HCT116 (cell line): ENCODE measurements around the gene EGFL7. TPM values are rescaled to one million over a fixed set of nuclear protein-coding genes. Genes with fewer than 3 reads are reported as not detected.

Experiments
- ATAC-seq: fragments of 200-7000 bp; cut with Tn5 transposase; 2 replicates; pipeline ENCODE4 v1.9.1; 2020; ENCODE audit warnings: mild to moderate bottlenecking, moderate library complexity
- BruUV-seq: library from RNA; stranded (reverse); fragments of 400-500 nt; replicated peaks from 2 replicates; lab custom pipeline; 2021; lab: Mats Ljungman, UMichigan
- CTCF ChIA-PET: fragments of 300-600 bp; sonication (Branson Sonifier 250); formaldehyde crosslinking; loops from one replicate; lab custom pipeline; 2021; ENCODE audit warnings: antibody characterized with exemption; lab: Charles Lee
- POLR2A ChIA-PET: fragments of 300-600, 350-600 bp; sonication (Branson Sonifier 250); formaldehyde crosslinking; loops from one replicate; lab custom pipeline; 2021; ENCODE audit warnings: antibody characterized with exemption; lab: Charles Lee
- RAD21 ChIA-PET, 2 experiments: fragments of 300-600 bp; sonication (Branson Sonifier 250); formaldehyde crosslinking; loops; one replicate each; lab custom pipeline; 2023; ENCODE audit warnings: low total read pairs in 2 of 2; ENCODE audit not compliant: uncharacterized antibody in 2 of 2, unreplicated experiment in 2 of 2, low non-redundant PET in 1 of 2; lab: Charles Lee
- DNase-seq: peaks from one replicate; pipeline ENCODE4 v3.0.0-alpha.2; 2010; ENCODE audit warnings: low read depth, low spot score
- H2AFZ ChIP-seq: fragments of 200-600 bp; shearing (Covaris generic), sonication (generic); 2 replicates; pipeline ENCODE4 v1.6.1; 2017; ENCODE audit warnings: low read depth, mixed run types, mixed read lengths, antibody characterized with exemption, low read length; ENCODE audit not compliant: poor library complexity, severe bottlenecking
- H3K27ac ChIP-seq: 2 replicates; pipeline ENCODE4 v1.5.1; 2012; ENCODE audit warnings: low read depth, low read length
- H3K27me3 ChIP-seq: fragments of 200-600 bp; sonication (generic); 2 replicates; pipeline ENCODE4 v1.6.1; 2016; ENCODE audit warnings: mixed run types, low read length, mixed read lengths; ENCODE audit not compliant: insufficient read depth
- H3K36me3 ChIP-seq, 2 experiments: fragments of 200-500 bp in 1 of 2; fragments of 200-600 bp in 1 of 2; sonication (Bioruptor generic) in 1 of 2; sonication (generic) in 1 of 2; 2 replicates each; pipeline versions ENCODE4 v1.5.1 to v1.6.1; 2014 to 2016; ENCODE audit warnings: low read length in 2 of 2, inconsistent platforms in 1 of 2, mixed read lengths in 1 of 2, mixed run types in 1 of 2; ENCODE audit not compliant: insufficient read depth in 2 of 2, control insufficient read depth in 1 of 2
- H3K4me1 ChIP-seq, 2 experiments: fragments of 200-600 bp in 1 of 2; sonication (generic) in 1 of 2; 2 replicates each; pipeline versions ENCODE4 v1.5.1 to v1.6.1; 2012 to 2017; ENCODE audit warnings: low read length in 2 of 2, inconsistent platforms in 1 of 2, mild to moderate bottlenecking in 1 of 2, mixed read lengths in 1 of 2, mixed run types in 1 of 2, moderate library complexity in 1 of 2; ENCODE audit not compliant: insufficient read depth in 2 of 2, control insufficient read depth in 1 of 2
- H3K4me2 ChIP-seq: fragments of 200-600 bp; sonication (generic); 2 replicates; pipeline ENCODE4 v1.6.1; 2017; ENCODE audit warnings: mixed run types, low read length, mixed read lengths
- H3K4me3 ChIP-seq, 2 experiments: fragments of 200-600 bp in 1 of 2; sonication (generic) in 1 of 2; replicated peaks in 1 of 2; 2 replicates each; pipeline ENCODE4 v1.5.1; 2011 to 2016; ENCODE audit warnings: low read length in 2 of 2, control low read depth in 1 of 2, low read depth in 1 of 2, mild to moderate bottlenecking in 1 of 2, mixed read lengths in 1 of 2, mixed run types in 1 of 2
- H3K79me2 ChIP-seq: fragments of 200-600 bp; sonication (generic); 2 replicates; pipeline ENCODE4 v1.6.1; 2017; ENCODE audit warnings: mild to moderate bottlenecking, mixed run types, low read length, moderate library complexity, mixed read lengths; ENCODE audit not compliant: insufficient read depth
- H3K9ac ChIP-seq: fragments of 200-600 bp; sonication (generic); 2 replicates; pipeline ENCODE4 v1.6.1; 2016; ENCODE audit warnings: low read length, mixed read lengths
- H3K9me2 ChIP-seq: fragments of 200-600 bp; sonication (generic), shearing (Covaris generic); 2 replicates; pipeline ENCODE4 v1.6.1; 2017; ENCODE audit warnings: mixed run types, mild to moderate bottlenecking, moderate library complexity; ENCODE audit not compliant: insufficient read depth
- H3K9me3 ChIP-seq, 2 experiments: fragments of 200-500 bp in 1 of 2; fragments of 200-600 bp in 1 of 2; sonication (Bioruptor generic) in 1 of 2; sonication (generic) in 1 of 2; 2 replicates each; pipeline ENCODE4 v1.6.1; 2014 to 2017; ENCODE audit warnings: low read length in 2 of 2, mixed read lengths in 2 of 2, inconsistent platforms in 1 of 2, low read depth in 1 of 2, mild to moderate bottlenecking in 1 of 2, mixed run types in 1 of 2, moderate library complexity in 1 of 2; ENCODE audit not compliant: control insufficient read depth in 1 of 2, insufficient read depth in 1 of 2
- H4K20me1 ChIP-seq: fragments of 200-600 bp; sonication (generic), shearing (Covaris generic); 2 replicates; pipeline ENCODE4 v1.6.1; 2017; ENCODE audit warnings: mixed run types, mild to moderate bottlenecking, moderate library complexity; ENCODE audit not compliant: insufficient read depth
- CBX3 ChIP-seq: IDR thresholded peaks from 2 replicates; pipeline ENCODE4 v1.6.1; 2012; ENCODE audit warnings: low read depth
- CEBPB ChIP-seq: IDR thresholded peaks from 2 replicates; pipeline ENCODE4 v1.6.1; 2012; ENCODE audit warnings: low read depth
- CTCF ChIP-seq, 3 experiments: fragments of 200-600 bp in 1 of 3; sonication (generic) in 1 of 3; IDR thresholded peaks in 2 of 3; conservative IDR thresholded peaks in 1 of 3; 2 replicates each; pipeline ENCODE4 v1.5.1; 2012 to 2017; ENCODE audit warnings: low read depth in 2 of 3, low read length in 2 of 3, antibody characterized with exemption in 1 of 3, borderline replicate concordance in 1 of 3, control low read depth in 1 of 3, mild to moderate bottlenecking in 1 of 3, mixed read lengths in 1 of 3, mixed run types in 1 of 3, moderate library complexity in 1 of 3; ENCODE audit not compliant: insufficient read depth in 1 of 3
- ELF1 ChIP-seq: IDR thresholded peaks from 2 replicates; pipeline ENCODE4 v1.6.1; 2012; ENCODE audit warnings: low read depth, borderline replicate concordance
- EZH2 ChIP-seq: fragments of 200-600 bp; sonication (generic); IDR thresholded peaks from 2 replicates; pipeline ENCODE4 v1.6.1; 2017; ENCODE audit warnings: antibody characterized with exemption, mixed run types
- EZH2phosphoT487 ChIP-seq: fragments of 200-600 bp; IDR thresholded peaks from 2 replicates; pipeline ENCODE4 v1.6.1; 2018; ENCODE audit warnings: antibody characterized with exemption, borderline replicate concordance
- FOSL1 ChIP-seq: IDR thresholded peaks from 2 replicates; pipeline ENCODE4 v1.6.1; 2012; ENCODE audit warnings: low read depth
- JUND ChIP-seq: IDR thresholded peaks from 2 replicates; pipeline ENCODE4 v1.6.1; 2012
- MAX ChIP-seq: IDR thresholded peaks from 2 replicates; pipeline ENCODE4 v1.6.1; 2012
- POLR2A ChIP-seq: IDR thresholded peaks from 2 replicates; pipeline ENCODE4 v1.7.0; 2011; ENCODE audit warnings: borderline replicate concordance; ENCODE audit not compliant: insufficient read depth, insufficient read length; ENCODE audit errors: extremely low read depth
- POLR2AphosphoS5 ChIP-seq: IDR thresholded peaks from 2 replicates; pipeline ENCODE4 v1.6.1; 2011; ENCODE audit warnings: mild to moderate bottlenecking, low read depth, low read length, moderate library complexity
- SRF ChIP-seq: IDR thresholded peaks from 2 replicates; pipeline ENCODE4 v1.6.1; 2012; ENCODE audit warnings: low read depth
- YY1 ChIP-seq: IDR thresholded peaks from 2 replicates; pipeline ENCODE4 v1.6.1; 2011; ENCODE audit warnings: low read length, low read depth, moderate library complexity, mild to moderate bottlenecking; ENCODE audit not compliant: insufficient replicate concordance; ENCODE audit errors: extremely low read depth
- ZFX ChIP-seq: fragments of 450-650 bp; IDR thresholded peaks from 2 replicates; pipeline ENCODE4 v1.6.1; 2017
- ZNF274 ChIP-seq: fragments of 200-500 bp; sonication (Bioruptor generic); IDR thresholded peaks from 2 replicates; pipeline ENCODE4 v1.6.1; 2014; ENCODE audit warnings: mild to moderate bottlenecking, low read depth, low read length, inconsistent platforms
- intact Hi-C: fragments of 100-400 bp; cut with micrococcal nuclease; formaldehyde crosslinking; loops from 2 replicates; pipeline ENCODE4 v1.10.0; 2022
- total RNA-seq: library from RNA; stranded (reverse); gene quantifications from one replicate; pipeline ENCODE4 v1.2.1, GENCODE V29; 2021; ENCODE audit not compliant: unreplicated experiment
- TF ChIP-seq, protein P1 (sequence below): IDR thresholded peaks from 2 replicates; pipeline ENCODE4 v1.6.1; 2012; ENCODE audit warnings: low read depth

The EGFL7 gene
- total RNA-seq, 1 experiment from 2014 or later = 82.0 TPM

DNA sequence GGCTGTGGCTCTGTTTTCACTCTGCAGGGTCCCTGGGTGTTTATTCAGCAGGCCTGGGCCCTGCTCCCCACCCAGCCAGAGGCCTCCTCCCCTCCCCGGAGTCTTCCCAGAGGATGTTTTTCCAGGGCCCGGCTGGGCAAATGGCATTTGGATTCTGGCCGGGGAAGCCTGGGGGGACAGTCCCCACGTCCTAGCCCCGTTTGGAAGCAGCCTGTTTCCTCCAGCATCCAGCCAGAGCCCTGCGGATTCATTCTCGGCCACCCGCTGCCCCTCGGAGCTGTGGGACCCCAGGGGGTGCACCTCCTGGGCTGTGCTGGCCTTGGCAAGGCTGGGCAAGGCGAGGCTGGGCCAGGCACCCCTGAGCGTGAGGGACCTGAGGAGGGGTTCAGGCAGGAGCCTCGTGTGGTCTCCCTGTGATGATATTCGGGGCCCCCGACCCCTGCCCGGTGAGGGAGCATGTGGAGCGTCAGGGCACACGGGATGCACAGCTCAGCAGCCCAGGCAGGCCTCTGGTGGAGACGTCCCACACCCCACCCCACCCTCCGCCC, 48.8 kb upstream of the EGFL7 start:
- no peak for ATAC-seq
- ChIA-PET RAD21 (no interaction called here), POLR2A (no interaction called here)

More for the DNA sequence above, 48.8 kb upstream of the EGFL7 start:
- Histone ChIP-seq H3K4me2 (no peak overlapping the region), H3K9me3 (no peaks in the 10 kb centered on the region), H3K79me2 (no peaks in the 10 kb centered on the region), H3K9ac (no peak overlapping the region), H3K36me3 (no peaks in the 10 kb centered on the region), H3K4me1 (peaks cover 0 to 10% of the 10 kb centered on the region in 2 experiments; a peak in 3 of 4 replicates), H3K9me2 (no peaks in the 10 kb centered on the region), H3K27ac (no peak overlapping the region), H4K20me1 (no peaks in the 10 kb centered on the region), H3K4me3 (no peak overlapping the region), H2AFZ (no peak overlapping the region), H3K27me3 (no peaks in the 10 kb centered on the region)
- intact Hi-C loops = no loop called here
- no peak for DNase-seq
- CTCF ChIA-PET = no interaction called here
- BruUV-seq = no TSS peak
- TF ChIP-seq ZFX = no peak
- TF ChIP-seq, protein P1, sequence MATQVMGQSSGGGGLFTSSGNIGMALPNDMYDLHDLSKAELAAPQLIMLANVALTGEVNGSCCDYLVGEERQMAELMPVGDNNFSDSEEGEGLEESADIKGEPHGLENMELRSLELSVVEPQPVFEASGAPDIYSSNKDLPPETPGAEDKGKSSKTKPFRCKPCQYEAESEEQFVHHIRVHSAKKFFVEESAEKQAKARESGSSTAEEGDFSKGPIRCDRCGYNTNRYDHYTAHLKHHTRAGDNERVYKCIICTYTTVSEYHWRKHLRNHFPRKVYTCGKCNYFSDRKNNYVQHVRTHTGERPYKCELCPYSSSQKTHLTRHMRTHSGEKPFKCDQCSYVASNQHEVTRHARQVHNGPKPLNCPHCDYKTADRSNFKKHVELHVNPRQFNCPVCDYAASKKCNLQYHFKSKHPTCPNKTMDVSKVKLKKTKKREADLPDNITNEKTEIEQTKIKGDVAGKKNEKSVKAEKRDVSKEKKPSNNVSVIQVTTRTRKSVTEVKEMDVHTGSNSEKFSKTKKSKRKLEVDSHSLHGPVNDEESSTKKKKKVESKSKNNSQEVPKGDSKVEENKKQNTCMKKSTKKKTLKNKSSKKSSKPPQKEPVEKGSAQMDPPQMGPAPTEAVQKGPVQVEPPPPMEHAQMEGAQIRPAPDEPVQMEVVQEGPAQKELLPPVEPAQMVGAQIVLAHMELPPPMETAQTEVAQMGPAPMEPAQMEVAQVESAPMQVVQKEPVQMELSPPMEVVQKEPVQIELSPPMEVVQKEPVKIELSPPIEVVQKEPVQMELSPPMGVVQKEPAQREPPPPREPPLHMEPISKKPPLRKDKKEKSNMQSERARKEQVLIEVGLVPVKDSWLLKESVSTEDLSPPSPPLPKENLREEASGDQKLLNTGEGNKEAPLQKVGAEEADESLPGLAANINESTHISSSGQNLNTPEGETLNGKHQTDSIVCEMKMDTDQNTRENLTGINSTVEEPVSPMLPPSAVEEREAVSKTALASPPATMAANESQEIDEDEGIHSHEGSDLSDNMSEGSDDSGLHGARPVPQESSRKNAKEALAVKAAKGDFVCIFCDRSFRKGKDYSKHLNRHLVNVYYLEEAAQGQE = no peak
- no peak for TF ChIP-seq CBX3
- no peak for TF ChIP-seq YY1
- no peak for TF ChIP-seq MAX
- no peak for TF ChIP-seq CTCF (IDR thresholded peaks at IDR 0.05 in 2 of 3, conservative IDR thresholded peaks at IDR 0.05 in 1 of 3; ENCODE audit: borderline replicate concordance in 1 of 3, insufficient read depth in 1 of 3, low read depth in 2 of 3, low read length in 2 of 3)
- TF ChIP-seq SRF = no peak
- TF ChIP-seq ELF1 = no peak
- TF ChIP-seq FOSL1 = no peak
- TF ChIP-seq EZH2phosphoT487 = no peak
- TF ChIP-seq ZNF274 = no peak
- no peak for TF ChIP-seq EZH2
- no peak for TF ChIP-seq CEBPB
- TF ChIP-seq POLR2A = no peak
- TF ChIP-seq JUND = no peak
- TF ChIP-seq POLR2AphosphoS5 = no peak
